Fibroblast of lung (primary cell): ENCODE data around the gene SETX.

ENCODE experiments used
- EZH2 ChIP-seq: IDR thresholded peaks from 2 replicates; pipeline ENCODE4 v1.5.1; 2012; ENCODE audit warnings: low read length, control low read depth, mild to moderate bottlenecking; ENCODE audit errors: missing control alignments
- TF ChIP-seq, protein P1 (sequence below), 2 donors: IDR thresholded peaks in 1 of 2; conservative IDR thresholded peaks in 1 of 2; 1 replicate in 1 of 2; 2 replicates in 1 of 2; pipeline ENCODE4 v1.5.1; 2011 to 2012; ENCODE audit warnings: low read length in 2 of 2, control low read depth in 1 of 2, inconsistent platforms in 1 of 2, low read depth in 1 of 2, mild to moderate bottlenecking in 1 of 2

DNA sequence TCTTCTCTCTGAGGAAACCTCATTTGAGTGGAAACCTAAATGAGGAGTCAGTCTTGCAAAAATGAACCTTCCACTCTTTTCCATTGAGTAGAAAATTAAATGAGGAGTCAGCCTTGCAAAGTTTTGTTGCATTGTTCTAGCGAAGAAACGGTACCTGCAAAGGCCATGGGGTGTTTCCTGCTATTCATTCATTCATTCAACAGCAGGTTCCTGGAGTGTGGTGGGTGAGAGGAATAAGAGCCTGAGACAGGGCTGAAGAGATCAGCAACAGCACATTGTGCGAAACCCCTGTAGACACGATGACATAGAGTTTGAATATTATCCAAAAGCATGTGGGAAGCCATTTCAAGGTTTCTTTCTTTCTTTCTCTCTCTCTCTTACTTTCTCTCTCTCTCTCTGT, 14.6 kb upstream of the SETX start:
- TF ChIP-seq, protein P1, sequence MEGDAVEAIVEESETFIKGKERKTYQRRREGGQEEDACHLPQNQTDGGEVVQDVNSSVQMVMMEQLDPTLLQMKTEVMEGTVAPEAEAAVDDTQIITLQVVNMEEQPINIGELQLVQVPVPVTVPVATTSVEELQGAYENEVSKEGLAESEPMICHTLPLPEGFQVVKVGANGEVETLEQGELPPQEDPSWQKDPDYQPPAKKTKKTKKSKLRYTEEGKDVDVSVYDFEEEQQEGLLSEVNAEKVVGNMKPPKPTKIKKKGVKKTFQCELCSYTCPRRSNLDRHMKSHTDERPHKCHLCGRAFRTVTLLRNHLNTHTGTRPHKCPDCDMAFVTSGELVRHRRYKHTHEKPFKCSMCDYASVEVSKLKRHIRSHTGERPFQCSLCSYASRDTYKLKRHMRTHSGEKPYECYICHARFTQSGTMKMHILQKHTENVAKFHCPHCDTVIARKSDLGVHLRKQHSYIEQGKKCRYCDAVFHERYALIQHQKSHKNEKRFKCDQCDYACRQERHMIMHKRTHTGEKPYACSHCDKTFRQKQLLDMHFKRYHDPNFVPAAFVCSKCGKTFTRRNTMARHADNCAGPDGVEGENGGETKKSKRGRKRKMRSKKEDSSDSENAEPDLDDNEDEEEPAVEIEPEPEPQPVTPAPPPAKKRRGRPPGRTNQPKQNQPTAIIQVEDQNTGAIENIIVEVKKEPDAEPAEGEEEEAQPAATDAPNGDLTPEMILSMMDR (conservative IDR thresholded peaks at IDR 0.05 in 1 of 2, IDR thresholded peaks at IDR 0.05 in 1 of 2; ENCODE audit: low read depth in 1 of 2, low read length in 2 of 2), result no peak
- TF ChIP-seq EZH2, result no peak
